Subcutaneous adipose tissue (tissue), 4 donors: ENCODE measurements around the gene ANKRD49. TPM values are rescaled to one million over a fixed set of nuclear protein-coding genes. Genes with fewer than 3 reads are reported as not detected.

ENCODE experiments used
- CTCF ChIP-seq: fragments of 450-650 bp; IDR thresholded peaks from one replicate; pipeline ENCODE4 v1.5.1; 2016; ENCODE audit warnings: low read depth, mild to moderate bottlenecking, control low read depth, antibody characterized with exemption, moderate library complexity
- total RNA-seq, 4 donors: library from RNA; depleted of rRNA; stranded (reverse); fragments of >200 nt; gene quantifications; one replicate each; pipeline ENCODE4 v1.1.0, GENCODE V29; 2016

ANKRD49 gene
- total RNA-seq: 10 to 100 TPM; 11.4 to 16.0 (median 14.8) TPM

GRCh38 chr11:94493281-94494125 is at the start of gene ANKRD49, which contains the start of gene MRE11:
Gene ANKRD49, plus strand, starts transcription at chr11:94493984. Its CDS starts 2,710 bp downstream, at chr11:94496694.
Gene MRE11, minus strand, starts transcription at chr11:94493844. Its CDS starts 1,043 bp downstream, at chr11:94492801.
- no peak for TF ChIP-seq CTCF

- no peak for TF ChIP-seq CTCF
These were observed 48.1 kb upstream of the ANKRD49 start for GRCh38 chr11:94445641-94446040.

GRCh38 chr11:94447149-94447548 is 46.6 kb upstream of the ANKRD49 start:
- TF ChIP-seq CTCF: no peak

- TF ChIP-seq CTCF: no peak
These were observed 44.8 kb upstream of the ANKRD49 start for GRCh38 chr11:94449029-94449428.

GRCh38 chr11:94449437-94449836 is 44.3 kb upstream of the ANKRD49 start:
- TF ChIP-seq CTCF: no peak

- no peak for TF ChIP-seq CTCF
These were observed 43.7 kb upstream of the ANKRD49 start for GRCh38 chr11:94450048-94450447.

- TF ChIP-seq CTCF: no peak
These were observed 40.8 kb upstream of the ANKRD49 start for GRCh38 chr11:94452988-94453387.
